WTC11 (cell line): Measurements from ENCODE around the gene FGG.

ENCODE experiments used
- CTCF ChIP-seq: fragments of 200-600 bp; IDR thresholded peaks from 2 replicates; pipeline ENCODE4 v1.8.0; 2022; ENCODE audit warnings: antibody characterized with exemption
- SP1 ChIP-seq: sonication (generic); formaldehyde crosslinking; conservative IDR thresholded peaks from 2 replicates; pipeline ENCODE4 v1.8.1; 2022; ENCODE audit warnings: missing genetic modification reagents
- USF2 ChIP-seq: sonication (generic); formaldehyde crosslinking; IDR thresholded peaks from 2 replicates; pipeline ENCODE4 v1.8.1; 2023; ENCODE audit warnings: mild to moderate bottlenecking, missing genetic modification reagents, moderate library complexity

GRCh38 chr4:154562697-154563254 lies 49.7 kb downstream of the FGG start, which contains the start of gene FGB:
- TF ChIP-seq USF2 (CRISPR knock-in tag) (no peak), SP1 (CRISPR knock-in tag) (no peak), CTCF (no peak)
